Activated T-helper 2 cell treated with anti-CD3 and anti-CD28 coated beads, Interferon-gamma antibody, Interleukin-2, Interleukin-4, amounts not matched to agents 10 μg/mL and 5 μg/mL and 100 μg/mL, durations not matched to agents 14 hours and 24 hours and 36 hours (primary cell): Measurements from ENCODE around the gene TBX1. TPM values are rescaled to one million over a fixed set of nuclear protein-coding genes. Genes with fewer than 3 reads are reported as not detected.

Experiments used
- DNase-seq: peaks from one replicate; pipeline ENCODE4 v3.0.0; 2021; ENCODE audit warnings: low spot score
- H3K27ac Mint-ChIP-seq: one replicate; pipeline ENCODE4 v1.8.0; 2021; ENCODE audit warnings: mixed read lengths
- H3K27me3 Mint-ChIP-seq: one replicate; pipeline ENCODE4 v1.8.0; 2021; ENCODE audit warnings: low read depth, mixed read lengths
- H3K36me3 Mint-ChIP-seq: one replicate; pipeline ENCODE4 v1.8.0; 2021; ENCODE audit warnings: low read depth, mixed read lengths
- H3K4me1 Mint-ChIP-seq: one replicate; pipeline ENCODE4 v1.8.0; 2021; ENCODE audit warnings: low read depth, mixed read lengths
- H3K4me3 Mint-ChIP-seq: one replicate; pipeline ENCODE4 v1.8.0; 2021; ENCODE audit warnings: low read depth, mild to moderate bottlenecking, moderate library complexity, mixed read lengths
- H3K9me3 Mint-ChIP-seq: one replicate; pipeline ENCODE4 v1.8.0; 2021; ENCODE audit warnings: mixed read lengths
- intact Hi-C: fragments of 100-400 bp; cut with micrococcal nuclease; formaldehyde crosslinking; loops from one replicate; pipeline ENCODE4 v1.15.1; 2023
- total RNA-seq: library from RNA; stranded (reverse); gene quantifications from 2 replicates; pipeline ENCODE4 v1.2.3, GENCODE V29; 2022

The TBX1 gene
- total RNA-seq, 1 donor from 2014 or later, result 0.32 TPM

DNA sequence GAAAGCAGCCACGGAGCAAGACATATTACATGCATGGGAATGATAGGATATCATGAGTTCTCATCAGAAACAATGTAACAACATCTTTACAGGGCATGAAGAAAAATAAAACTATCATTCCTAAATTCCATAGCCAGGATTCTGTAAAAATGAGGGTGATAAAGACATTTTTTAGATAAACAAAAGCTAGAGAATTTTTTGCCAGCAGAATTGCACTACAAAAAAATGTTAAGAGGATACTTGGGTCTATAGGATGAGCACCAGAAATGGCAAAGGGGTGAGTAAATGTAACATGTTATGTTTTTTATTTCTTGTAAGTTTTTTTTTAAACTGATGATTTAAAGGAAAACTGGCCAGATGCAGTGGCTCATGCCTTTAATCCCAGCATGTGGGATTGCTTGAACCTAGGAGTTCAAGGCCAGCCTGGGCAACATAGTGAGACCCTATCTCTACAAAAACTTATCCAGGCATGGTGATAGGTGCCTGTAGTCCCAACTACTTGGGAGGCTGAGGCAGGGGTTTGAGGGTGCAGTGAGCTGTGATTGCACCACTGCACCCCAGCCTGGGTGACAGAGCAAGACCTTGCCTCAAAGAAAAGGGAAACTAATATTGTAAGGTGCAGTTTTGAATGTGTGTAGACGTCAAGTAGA, 33.2 kb downstream of the TBX1 start:
- no peaks in the 10 kb centered on the region for H3K27me3 Mint-ChIP-seq
- H3K4me1 Mint-ChIP-seq, result no peaks in the 10 kb centered on the region
- intact Hi-C loops, result no loop called here
- DNase-seq, result no peak
- no peak overlapping the region for H3K4me3 Mint-ChIP-seq
- no peak overlapping the region for H3K27ac Mint-ChIP-seq
- H3K9me3 Mint-ChIP-seq, result no peaks in the 10 kb centered on the region
- no peaks in the 10 kb centered on the region for H3K36me3 Mint-ChIP-seq

DNA sequence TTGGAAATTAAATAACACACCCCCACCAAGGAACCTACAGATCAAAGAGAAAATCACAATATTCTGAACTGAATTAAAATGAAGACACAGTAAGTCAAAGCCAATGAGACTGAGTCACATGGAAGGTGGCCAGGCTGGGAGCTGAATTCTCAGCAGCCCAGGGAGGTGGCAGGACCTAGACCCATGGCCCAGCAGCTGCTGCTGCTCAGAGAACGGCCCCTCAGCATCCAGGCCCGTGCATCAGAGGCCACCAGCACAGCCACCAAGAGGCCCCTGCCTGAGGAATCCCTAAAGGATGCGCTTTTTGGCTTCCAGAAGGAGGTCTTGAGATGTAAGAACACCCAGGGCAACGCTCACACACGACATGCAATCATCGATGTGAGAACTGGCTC, 35.0 kb downstream of the TBX1 start:
- Mint-ChIP-seq H3K27me3 (no peaks in the 10 kb centered on the region), H3K4me3 (no peak overlapping the region), H3K36me3 (no peaks in the 10 kb centered on the region), H3K4me1 (no peaks in the 10 kb centered on the region), H3K9me3 (no peaks in the 10 kb centered on the region), H3K27ac (no peak overlapping the region)
- no peak for DNase-seq
- intact Hi-C loops, result no loop called here

DNA sequence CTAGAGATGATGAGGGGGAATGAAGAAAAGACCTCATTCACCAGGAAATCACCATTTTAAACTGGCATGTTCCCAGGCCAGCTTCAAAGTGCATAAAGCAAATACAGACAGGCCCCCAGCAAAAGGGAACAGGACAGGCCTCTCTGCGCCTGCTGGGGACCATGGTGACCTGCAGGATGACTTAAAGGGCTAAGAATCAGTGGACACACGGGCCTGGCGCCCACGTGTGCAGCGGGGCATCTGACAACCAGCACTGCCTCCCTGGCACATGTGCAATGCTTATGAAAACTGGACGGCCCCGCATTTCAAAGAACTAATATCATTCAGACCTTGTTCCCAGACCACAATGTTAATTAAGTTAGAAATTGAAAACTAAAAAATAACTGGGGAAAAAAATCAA, 35.6 kb downstream of the TBX1 start:
- intact Hi-C loops, result no loop called here
- Mint-ChIP-seq H3K9me3 (no peaks in the 10 kb centered on the region), H3K4me3 (no peak overlapping the region), H3K36me3 (no peaks in the 10 kb centered on the region), H3K27ac (no peak overlapping the region), H3K27me3 (no peaks in the 10 kb centered on the region), H3K4me1 (no peaks in the 10 kb centered on the region)
- DNase-seq, result no peak

DNA sequence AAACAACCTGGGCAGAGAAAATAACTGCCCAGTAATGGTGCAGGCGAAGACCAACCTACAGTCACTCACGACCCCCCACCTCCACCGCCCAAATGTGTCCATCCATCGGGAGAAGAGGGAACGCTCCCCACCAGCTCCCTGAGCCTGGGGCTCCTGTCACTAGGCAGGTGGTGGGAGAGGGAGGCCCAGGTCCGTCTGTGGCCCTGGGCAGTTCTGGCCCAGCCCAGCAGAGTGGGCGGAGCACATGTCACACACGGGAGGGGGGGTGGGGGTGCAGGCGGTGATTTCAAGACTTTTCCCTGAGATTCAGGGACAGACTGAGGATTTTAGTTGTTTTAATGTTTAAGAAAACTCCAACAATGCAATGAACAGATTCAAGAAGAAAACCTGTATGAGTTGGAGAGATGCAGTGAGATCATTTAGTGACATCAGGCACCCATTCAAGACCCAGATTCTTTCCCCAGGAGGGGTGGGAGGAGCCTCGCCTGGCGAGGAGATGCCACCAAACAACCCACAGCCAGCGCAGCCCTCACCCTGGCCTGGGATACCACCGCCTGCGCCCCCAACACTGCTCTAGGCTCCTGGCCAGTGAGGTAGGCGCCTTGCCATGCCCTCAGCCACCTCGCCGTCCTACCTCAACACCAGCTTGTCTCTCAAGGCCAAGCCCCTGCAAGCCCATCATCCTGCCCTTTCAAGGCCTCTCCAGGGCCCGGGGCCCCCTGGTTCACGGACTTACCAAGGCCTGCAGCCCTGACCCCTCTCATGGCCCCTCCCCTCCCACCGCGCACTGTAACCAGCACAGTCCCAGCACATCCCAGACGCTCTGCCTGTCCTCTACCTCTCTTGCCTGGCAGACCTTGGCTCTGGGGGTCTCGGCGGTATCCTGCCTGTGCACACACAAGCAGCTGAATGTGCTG, 36.8 kb downstream of the TBX1 start:
- H3K4me1 Mint-ChIP-seq, result no peaks in the 10 kb centered on the region
- H3K27me3 Mint-ChIP-seq, result no peaks in the 10 kb centered on the region
- intact Hi-C loops, result no loop called here
- H3K27ac Mint-ChIP-seq, result no peak overlapping the region
- no peaks in the 10 kb centered on the region for H3K9me3 Mint-ChIP-seq
- no peaks in the 10 kb centered on the region for H3K36me3 Mint-ChIP-seq
- DNase-seq, result no peak
- no peak overlapping the region for H3K4me3 Mint-ChIP-seq

DNA sequence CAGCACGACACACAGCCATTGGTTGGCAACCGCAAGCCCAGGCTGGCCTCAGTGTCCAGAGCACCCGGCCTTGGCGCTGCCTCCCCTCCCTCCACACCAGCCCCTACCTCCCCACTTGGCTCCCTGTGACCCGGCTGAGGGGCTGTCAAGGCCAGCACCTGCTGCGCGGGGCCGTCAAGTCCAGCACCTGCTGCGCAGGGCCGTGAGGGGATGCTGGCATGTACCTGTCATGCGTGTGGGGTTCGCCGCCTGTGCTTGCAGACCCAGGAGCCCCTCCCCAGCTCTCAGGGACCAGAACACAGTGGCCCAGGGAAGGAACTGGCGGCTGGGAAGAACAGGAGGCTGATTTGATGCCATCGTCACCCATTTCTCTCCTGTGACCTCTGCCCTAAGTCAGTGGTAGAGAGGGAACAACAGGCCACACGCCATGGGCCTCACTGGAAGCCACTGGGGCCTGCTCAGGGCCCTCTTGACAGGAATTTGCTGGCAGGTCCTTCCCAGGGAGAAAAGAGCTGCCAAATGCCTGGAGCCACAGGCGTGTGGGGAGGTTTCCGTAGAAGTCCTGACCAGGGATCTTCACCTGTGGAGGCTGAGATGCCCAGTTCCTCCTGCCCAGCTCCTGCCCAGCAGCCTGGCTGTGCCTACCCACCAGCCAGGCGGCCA, 37.6 kb downstream of the TBX1 start:
- intact Hi-C loops, result no loop called here
- H3K4me3 Mint-ChIP-seq, result no peak overlapping the region
- no peak overlapping the region for H3K27ac Mint-ChIP-seq
- H3K27me3 Mint-ChIP-seq, result no peaks in the 10 kb centered on the region
- H3K4me1 Mint-ChIP-seq, result no peaks in the 10 kb centered on the region
- H3K9me3 Mint-ChIP-seq, result no peaks in the 10 kb centered on the region
- no peaks in the 10 kb centered on the region for H3K36me3 Mint-ChIP-seq
- DNase-seq, result no peak

DNA sequence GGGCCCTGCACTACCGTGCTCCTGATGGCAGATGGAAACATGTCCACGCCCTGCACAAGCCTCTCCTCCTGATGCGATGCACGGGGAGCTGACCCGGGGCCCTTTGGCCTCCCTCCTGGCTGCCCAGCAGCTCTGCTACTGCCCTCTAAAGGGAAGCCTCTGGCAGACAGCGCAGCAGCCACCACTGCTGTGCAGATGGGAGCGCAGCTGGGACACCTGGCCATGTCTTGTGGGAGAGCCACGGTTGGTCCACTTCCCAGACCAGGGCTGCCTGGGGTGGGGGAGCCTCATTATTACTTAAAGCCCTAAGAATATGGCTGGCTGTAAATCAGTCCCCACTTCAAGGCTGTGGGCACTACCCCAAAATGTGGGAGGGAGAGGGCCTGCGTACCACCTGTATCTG, 38.3 kb downstream of the TBX1 start:
- Mint-ChIP-seq H3K27me3 (no peaks in the 10 kb centered on the region), H3K4me1 (no peaks in the 10 kb centered on the region), H3K36me3 (no peaks in the 10 kb centered on the region), H3K27ac (no peak overlapping the region), H3K4me3 (no peak overlapping the region), H3K9me3 (no peaks in the 10 kb centered on the region)
- intact Hi-C loops, result no loop called here
- DNase-seq, result no peak

DNA sequence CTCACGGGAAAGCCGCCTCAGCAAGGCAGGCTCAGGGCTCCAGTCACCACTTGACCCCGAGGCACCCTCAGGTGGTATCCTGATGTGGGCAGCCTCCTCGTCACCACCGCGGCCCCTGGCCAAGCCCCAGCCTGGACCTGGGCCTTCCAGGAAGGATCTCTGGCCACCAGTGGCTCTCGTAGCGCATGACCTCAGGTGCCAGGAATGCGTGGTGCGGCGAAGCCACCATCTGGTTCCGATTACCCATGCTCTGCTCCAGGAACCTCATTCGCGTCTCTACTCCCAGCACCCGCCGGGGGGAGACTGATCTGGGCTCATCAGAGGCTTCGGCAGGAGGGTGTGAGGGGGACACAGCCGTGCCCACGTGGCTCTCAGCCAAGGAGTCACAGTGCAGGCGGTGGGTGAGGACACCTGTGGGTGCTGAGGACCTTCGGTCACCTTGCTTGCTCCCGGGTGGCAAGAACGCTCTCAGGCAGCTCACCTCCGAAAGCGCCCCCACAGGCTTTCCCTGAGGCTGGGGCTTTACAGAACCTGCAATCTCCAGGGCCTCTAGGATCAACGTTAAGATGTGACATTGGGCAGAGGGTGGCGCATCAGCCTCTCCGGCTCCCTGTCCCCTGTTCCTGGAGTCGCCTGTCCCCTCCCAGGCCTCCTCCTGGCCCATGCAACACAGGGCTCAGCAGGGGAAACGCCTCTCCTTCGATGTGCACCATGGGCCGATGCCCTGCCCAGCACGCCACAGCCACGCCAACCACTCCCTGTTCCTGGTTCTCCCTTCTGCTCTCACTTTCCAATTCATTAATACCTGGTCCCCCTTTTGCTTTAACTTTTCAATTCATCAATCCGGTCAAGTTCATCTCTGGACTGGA, 39.0 kb downstream of the TBX1 start:
- Mint-ChIP-seq H3K27ac (no peak overlapping the region), H3K36me3 (no peaks in the 10 kb centered on the region), H3K9me3 (no peaks in the 10 kb centered on the region), H3K4me1 (no peaks in the 10 kb centered on the region), H3K4me3 (no peak overlapping the region), H3K27me3 (no peaks in the 10 kb centered on the region)
- intact Hi-C loops, result no loop called here
- no peak for DNase-seq

DNA sequence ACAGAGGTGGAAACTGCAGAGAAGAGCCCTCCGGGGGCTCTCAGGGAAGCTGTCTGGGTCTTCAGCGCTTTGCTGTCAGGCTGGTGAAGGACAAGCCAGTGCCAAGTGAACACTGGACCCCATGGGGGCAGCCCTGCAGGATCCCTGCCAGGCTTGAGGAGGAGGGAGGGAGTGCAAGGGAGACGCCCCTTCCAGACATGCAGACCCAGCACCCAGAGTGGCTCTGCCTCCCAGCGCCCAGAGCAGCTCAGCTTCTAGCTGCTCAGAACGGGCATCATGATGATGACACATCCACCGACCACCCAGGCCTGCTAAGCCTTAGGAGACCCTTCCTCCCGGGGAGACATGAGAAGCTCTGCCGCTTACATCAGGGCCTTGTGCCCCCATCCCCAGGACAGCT, 39.7 kb downstream of the TBX1 start:
- H3K9me3 Mint-ChIP-seq, result no peaks in the 10 kb centered on the region
- H3K36me3 Mint-ChIP-seq, result no peaks in the 10 kb centered on the region
- no peaks in the 10 kb centered on the region for H3K4me1 Mint-ChIP-seq
- intact Hi-C loops, result no loop called here
- H3K27me3 Mint-ChIP-seq, result no peaks in the 10 kb centered on the region
- no peak overlapping the region for H3K4me3 Mint-ChIP-seq
- H3K27ac Mint-ChIP-seq, result no peak overlapping the region
- DNase-seq, result no peak

DNA sequence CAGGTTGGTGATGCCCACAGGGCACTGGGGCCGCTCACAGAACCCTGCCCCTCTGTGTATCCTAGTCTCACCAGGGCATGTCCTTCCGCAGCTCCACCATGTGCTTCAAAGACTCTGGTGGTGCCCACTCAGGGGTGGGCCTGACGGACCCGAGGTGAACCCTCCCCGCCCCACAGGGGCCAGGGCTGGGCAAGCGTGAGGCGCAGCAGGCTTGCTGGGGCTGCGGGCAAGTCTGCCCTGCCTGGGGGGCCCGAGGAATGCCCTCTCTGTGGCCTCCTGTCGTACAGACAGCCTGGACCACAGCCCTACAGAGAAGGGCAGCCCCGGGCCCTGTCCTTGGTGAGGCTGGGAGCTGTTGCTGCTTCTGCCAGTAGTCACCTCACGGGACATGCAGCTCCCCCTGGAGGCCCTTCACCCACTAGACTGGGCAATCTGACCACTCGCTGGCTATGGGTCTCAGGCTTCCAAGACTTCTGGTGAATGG, 40.2 kb downstream of the TBX1 start:
- Mint-ChIP-seq H3K9me3 (no peaks in the 10 kb centered on the region), H3K36me3 (no peaks in the 10 kb centered on the region), H3K27me3 (no peaks in the 10 kb centered on the region), H3K4me1 (no peaks in the 10 kb centered on the region), H3K27ac (no peak overlapping the region), H3K4me3 (no peak overlapping the region)
- intact Hi-C loops, result no loop called here
- DNase-seq, result no peak

DNA sequence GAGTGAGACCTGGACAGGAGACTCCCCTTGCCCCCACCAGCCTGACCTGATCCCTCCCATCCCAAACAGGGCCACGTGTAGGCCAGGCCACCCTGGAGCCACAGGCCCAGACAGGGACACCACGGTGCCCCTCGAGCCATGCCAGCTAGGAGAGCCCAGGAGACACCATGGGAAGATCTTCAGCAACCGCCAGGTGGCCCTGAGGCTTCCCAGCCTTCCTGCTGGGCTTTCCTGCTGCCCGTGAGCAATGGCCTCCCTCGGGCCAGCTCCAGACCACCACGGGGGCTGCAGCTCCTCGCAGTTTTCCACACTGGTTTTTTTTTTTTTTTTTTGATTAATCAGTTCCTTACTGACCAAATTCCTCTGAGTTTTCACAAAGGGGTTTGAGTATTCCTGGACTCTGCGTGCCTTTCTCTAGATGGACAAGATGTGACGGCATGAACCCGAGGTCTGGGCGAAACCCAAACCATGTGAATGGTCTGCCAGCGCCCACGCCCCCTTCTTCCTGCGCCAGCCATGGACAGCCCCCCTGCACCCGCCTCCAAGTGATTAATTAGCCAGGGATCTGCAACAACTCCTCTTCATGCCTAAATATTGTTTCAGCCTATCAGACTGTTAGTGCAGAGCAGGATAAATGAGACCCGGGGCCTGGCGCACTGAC, 40.9 kb downstream of the TBX1 start:
- no peak for DNase-seq
- Mint-ChIP-seq H3K27ac (no peak overlapping the region), H3K4me1 (no peaks in the 10 kb centered on the region), H3K4me3 (no peak overlapping the region), H3K27me3 (no peaks in the 10 kb centered on the region), H3K36me3 (no peaks in the 10 kb centered on the region), H3K9me3 (no peaks in the 10 kb centered on the region)
- intact Hi-C loops, result no loop called here

DNA sequence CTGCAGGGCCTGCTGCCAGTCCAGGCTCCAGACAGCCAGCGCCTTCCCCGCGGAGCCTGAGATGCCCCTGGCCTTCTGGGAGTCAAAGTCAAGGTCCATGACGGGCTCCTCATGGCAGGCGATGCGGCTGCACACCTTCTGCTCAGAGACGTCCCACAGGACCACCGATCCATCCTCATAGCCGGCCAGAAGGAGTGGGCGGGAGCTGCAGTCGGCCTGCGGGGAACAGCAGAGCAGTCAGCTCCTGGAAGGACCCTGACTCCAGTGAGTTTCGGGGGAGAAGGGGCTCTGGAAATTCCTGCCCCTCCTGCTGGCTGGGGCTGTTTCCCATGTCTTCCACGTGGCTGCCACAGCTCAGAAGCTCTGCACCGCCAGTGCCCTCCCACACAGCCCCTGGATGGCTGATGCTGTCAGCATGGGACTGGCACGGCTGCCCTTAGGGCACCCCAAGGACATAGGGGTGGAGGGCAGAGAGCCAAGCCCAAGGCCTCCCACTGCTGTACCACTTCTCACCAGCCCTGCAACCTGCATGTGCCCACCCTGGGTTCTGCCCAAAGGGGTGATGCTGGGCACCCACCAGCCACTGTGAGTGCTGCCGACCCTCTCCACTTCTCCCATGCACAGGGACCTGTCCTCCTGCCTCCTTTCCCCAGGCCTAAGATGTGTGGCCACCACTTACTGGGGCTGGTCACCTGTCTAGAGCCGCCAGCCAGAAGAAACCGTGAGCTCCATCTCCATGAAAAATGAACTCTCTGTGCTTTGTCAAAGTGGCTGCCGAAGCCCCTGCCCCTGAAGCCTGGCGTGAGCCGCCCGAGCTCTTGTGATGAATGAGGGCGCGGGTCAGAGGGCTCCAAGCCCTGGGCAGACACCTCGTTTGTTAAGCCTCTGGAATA, 41.7 kb downstream of the TBX1 start:
- intact Hi-C loops, result no loop called here
- peaks cover 4% of the 10 kb centered on the region for H3K4me1 Mint-ChIP-seq
- H3K27me3 Mint-ChIP-seq, result no peaks in the 10 kb centered on the region
- no peaks in the 10 kb centered on the region for H3K36me3 Mint-ChIP-seq
- H3K9me3 Mint-ChIP-seq, result no peaks in the 10 kb centered on the region
- no peak overlapping the region for H3K27ac Mint-ChIP-seq
- no peak overlapping the region for H3K4me3 Mint-ChIP-seq
- DNase-seq, result no peak
